ENCODE data around the gene NUDT15. TPM values are rescaled to one million over a fixed set of nuclear protein-coding genes. Genes with fewer than 3 reads are reported as not detected.

Gene NUDT15
- total RNA-seq, 1 donor from 2014 or later: 5.5 TPM

- H3K9me3 Mint-ChIP-seq: no peaks in the 10 kb centered on the region
- H3K4me3 Mint-ChIP-seq: no peak overlapping the region
- ChIA-PET POLR2A (no interaction called here), CTCF (no interaction called here)
- DNase-seq: no peak
- H3K36me3 Mint-ChIP-seq (ENCODE audit: low read depth): peaks cover 20% of the 10 kb centered on the region
- H3K4me1 Mint-ChIP-seq: peaks cover 26% of the 10 kb centered on the region
- H3K27ac Mint-ChIP-seq: no peak overlapping the region
- intact Hi-C loops (cut with micrococcal nuclease): no loop called here
- TF ChIP-seq CTCF (IDR thresholded peaks at IDR 0.05): no peak
- no peaks in the 10 kb centered on the region for H3K27me3 Mint-ChIP-seq
- ATAC-seq (ENCODE audit: low read depth): no peak
Measured at GRCh38 chr13:48040049-48040448, 2.5 kb downstream of the NUDT15 start.

GRCh38 chr13:48040896-48041295 lies 3.4 kb downstream of the NUDT15 start:
- ChIA-PET CTCF (no interaction called here), POLR2A (no interaction called here)
- no peak overlapping the region for H3K27ac Mint-ChIP-seq
- H3K9me3 Mint-ChIP-seq: no peaks in the 10 kb centered on the region
- H3K36me3 Mint-ChIP-seq (ENCODE audit: low read depth): peaks cover 20% of the 10 kb centered on the region
- H3K4me1 Mint-ChIP-seq: peaks cover 26% of the 10 kb centered on the region
- DNase-seq (no peak), ATAC-seq (ENCODE audit: low read depth) (no peak)
- H3K27me3 Mint-ChIP-seq: no peaks in the 10 kb centered on the region
- no peak overlapping the region for H3K4me3 Mint-ChIP-seq
- intact Hi-C loops (cut with micrococcal nuclease): no loop called here
- TF ChIP-seq CTCF (IDR thresholded peaks at IDR 0.05): no peak

- intact Hi-C loops (cut with micrococcal nuclease): no loop called here
- ATAC-seq (ENCODE audit: low read depth) (no peak), DNase-seq (no peak)
- Mint-ChIP-seq H3K27me3 (no peaks in the 10 kb centered on the region), H3K27ac (no peak overlapping the region), H3K9me3 (no peaks in the 10 kb centered on the region), H3K4me1 (peaks cover 14% of the 10 kb centered on the region), H3K4me3 (no peak overlapping the region), H3K36me3 (ENCODE audit: low read depth) (peaks cover 27% of the 10 kb centered on the region)
- CTCF ChIA-PET: no interaction called here
- POLR2A ChIA-PET: no interaction called here
- no peak for TF ChIP-seq CTCF (IDR thresholded peaks at IDR 0.05)
Measured at GRCh38 chr13:48042894-48043293, 5.4 kb downstream of the NUDT15 start.

- ATAC-seq (ENCODE audit: low read depth): no peak
- TF ChIP-seq CTCF (IDR thresholded peaks at IDR 0.05): no peak
- Mint-ChIP-seq H3K27me3 (no peaks in the 10 kb centered on the region), H3K4me1 (peaks cover 3% of the 10 kb centered on the region), H3K4me3 (no peak overlapping the region), H3K27ac (no peak overlapping the region), H3K36me3 (ENCODE audit: low read depth) (peaks cover 34% of the 10 kb centered on the region), H3K9me3 (no peaks in the 10 kb centered on the region)
- no peak for DNase-seq
- ChIA-PET POLR2A (interaction anchor here (0.6 to 0.7 kb wide), 2 partner anchors 15 to 440 kb away, joined by 3 read pairs; no protein-coding TSS in a partner anchor), CTCF (no interaction called here)
- intact Hi-C loops (cut with micrococcal nuclease): no loop called here
Measured at GRCh38 chr13:48043789-48044503, 6.4 kb downstream of the NUDT15 start.

- ATAC-seq (ENCODE audit: low read depth) (no peak), DNase-seq (no peak)
- no peak for TF ChIP-seq CTCF (IDR thresholded peaks at IDR 0.05)
- POLR2A ChIA-PET: interaction anchor here (0.7 kb wide), 1 partner anchor 181 kb away, joined by 3 read pairs; no protein-coding TSS in a partner anchor
- Mint-ChIP-seq H3K9me3 (no peaks in the 10 kb centered on the region), H3K27ac (no peak overlapping the region), H3K4me1 (no peaks in the 10 kb centered on the region), H3K36me3 (ENCODE audit: low read depth) (peaks cover 68% of the 10 kb centered on the region), H3K27me3 (no peaks in the 10 kb centered on the region), H3K4me3 (no peak overlapping the region)
- CTCF ChIA-PET: interaction anchor here (1.1 kb wide), 1 partner anchor 12 kb away, joined by 3 read pairs; no protein-coding TSS in a partner anchor
- intact Hi-C loops (cut with micrococcal nuclease): no loop called here
Measured at GRCh38 chr13:48050550-48050949, 13.0 kb downstream of the NUDT15 start.
